ENCODE data around the gene PARVG.

DNA sequence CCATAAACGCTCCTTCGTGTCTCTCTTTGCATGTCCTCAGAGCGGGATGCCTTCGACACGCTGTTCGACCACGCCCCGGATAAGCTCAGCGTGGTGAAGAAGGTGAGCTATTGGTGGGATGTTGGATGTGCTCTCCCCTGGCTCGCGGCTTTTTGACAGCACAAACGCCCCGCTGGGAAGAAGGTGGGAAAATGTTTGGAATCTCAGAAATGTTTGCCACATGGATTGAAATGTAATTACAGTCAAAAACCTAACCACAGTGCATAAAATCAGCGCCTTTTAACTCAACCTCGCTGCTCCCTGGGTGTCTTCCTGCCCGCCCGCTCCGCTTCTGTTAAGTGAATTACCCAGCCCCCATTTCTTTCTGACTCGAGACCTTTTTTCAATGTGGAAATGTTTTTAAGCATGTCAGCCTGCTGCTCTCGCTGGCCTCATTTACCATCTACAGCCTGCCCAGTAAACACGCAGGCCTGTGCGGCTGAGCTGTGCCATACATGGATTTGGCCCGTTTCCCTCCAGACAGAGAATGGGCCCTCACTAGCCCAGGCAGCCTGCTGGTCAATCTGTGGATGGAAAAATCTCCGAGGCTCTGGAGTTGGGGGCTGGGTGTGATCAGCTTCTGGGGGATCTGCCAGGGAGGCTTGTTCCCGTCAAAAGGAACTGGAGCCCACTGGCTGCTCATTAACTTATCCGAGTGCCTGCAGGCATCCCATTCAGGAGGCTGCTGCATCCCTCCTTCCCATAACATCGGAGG, 32.7 kb upstream of the PARVG start:
- no peak for TF ChIP-seq POLR2A (IDR thresholded peaks at IDR 0.05)
- TF ChIP-seq, protein P1, sequence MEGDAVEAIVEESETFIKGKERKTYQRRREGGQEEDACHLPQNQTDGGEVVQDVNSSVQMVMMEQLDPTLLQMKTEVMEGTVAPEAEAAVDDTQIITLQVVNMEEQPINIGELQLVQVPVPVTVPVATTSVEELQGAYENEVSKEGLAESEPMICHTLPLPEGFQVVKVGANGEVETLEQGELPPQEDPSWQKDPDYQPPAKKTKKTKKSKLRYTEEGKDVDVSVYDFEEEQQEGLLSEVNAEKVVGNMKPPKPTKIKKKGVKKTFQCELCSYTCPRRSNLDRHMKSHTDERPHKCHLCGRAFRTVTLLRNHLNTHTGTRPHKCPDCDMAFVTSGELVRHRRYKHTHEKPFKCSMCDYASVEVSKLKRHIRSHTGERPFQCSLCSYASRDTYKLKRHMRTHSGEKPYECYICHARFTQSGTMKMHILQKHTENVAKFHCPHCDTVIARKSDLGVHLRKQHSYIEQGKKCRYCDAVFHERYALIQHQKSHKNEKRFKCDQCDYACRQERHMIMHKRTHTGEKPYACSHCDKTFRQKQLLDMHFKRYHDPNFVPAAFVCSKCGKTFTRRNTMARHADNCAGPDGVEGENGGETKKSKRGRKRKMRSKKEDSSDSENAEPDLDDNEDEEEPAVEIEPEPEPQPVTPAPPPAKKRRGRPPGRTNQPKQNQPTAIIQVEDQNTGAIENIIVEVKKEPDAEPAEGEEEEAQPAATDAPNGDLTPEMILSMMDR (IDR thresholded peaks at IDR 0.05) = no peak

Data from uterus (tissue), 2 donors.